ENCODE results near the gene MALAT1.
"Not testable (repeated sequence)": the region's sequence is repeated elsewhere in the genome, so short reads cannot be mapped to it uniquely, and the experiment has no call there.

Gene MALAT1

GRCh38 chr11:65522718-65523630 is 24.1 kb downstream of the MALAT1 start:
- peaks cover 20 to 25% of the 10 kb centered on the region in 2 donors for H3K4me1 ChIP-seq (ENCODE audit: control insufficient read depth in 1 of 2, insufficient read depth in 2 of 2, low read length in 2 of 2)
- not testable (repeated sequence) for H3K9me3 ChIP-seq (ENCODE audit: control insufficient read depth in 1 of 2, low read length in 2 of 2); H3K27me3 ChIP-seq (ENCODE audit: control insufficient read depth in 1 of 2, insufficient read depth in 2 of 2, low read length in 2 of 2); H3K27ac ChIP-seq (ENCODE audit: low read depth, low read length)
- H3K36me3 ChIP-seq (ENCODE audit: control insufficient read depth in 1 of 2, insufficient read depth in 2 of 2, low read length in 2 of 2), result peaks cover 0 to 13% of the 10 kb centered on the region in 2 donors
- H3K4me3 ChIP-seq (ENCODE audit: low read depth in 1 of 2, low read length in 2 of 2), result peak overlapping the region in 1 of 2 donors; percentile 10
- H3K9ac ChIP-seq (ENCODE audit: low read depth in 1 of 2, low read length in 2 of 2), result peak overlapping the region in 1 of 2 donors; percentile 1

GRCh38 chr11:65523631-65523968 is 24.8 kb downstream of the MALAT1 start:
- peak overlapping the region in 1 of 2 donors; percentile 50 for H3K9ac ChIP-seq (ENCODE audit: low read depth in 1 of 2, low read length in 2 of 2)
- H3K4me3 ChIP-seq (ENCODE audit: low read depth in 1 of 2, low read length in 2 of 2), result peak overlapping the region in 1 of 2 donors; percentile 15

GRCh38 chr11:65524014-65524740 is 25.3 kb downstream of the MALAT1 start:
- Histone ChIP-seq H3K4me3 (ENCODE audit: low read depth in 1 of 2, low read length in 2 of 2) (peak overlapping the region; percentile 23 to 65), H3K27ac (ENCODE audit: low read depth, low read length) (no peak overlapping the region), H3K9ac (ENCODE audit: low read depth in 1 of 2, low read length in 2 of 2) (peak overlapping the region; percentile 50 to 70), H3K36me3 (ENCODE audit: control insufficient read depth in 1 of 2, insufficient read depth in 2 of 2, low read length in 2 of 2) (peaks cover 0 to 14% of the 10 kb centered on the region in 2 donors), H3K4me1 (ENCODE audit: control insufficient read depth in 1 of 2, insufficient read depth in 2 of 2, low read length in 2 of 2) (peaks cover 20 to 25% of the 10 kb centered on the region in 2 donors), H3K27me3 (ENCODE audit: control insufficient read depth in 1 of 2, insufficient read depth in 2 of 2, low read length in 2 of 2) (no peaks in the 10 kb centered on the region), H3K9me3 (ENCODE audit: control insufficient read depth in 1 of 2, low read length in 2 of 2) (no peaks in the 10 kb centered on the region)

More at GRCh38 chr11:65523631-65523968, 24.8 kb downstream of the MALAT1 start:
- H3K4me1 ChIP-seq (ENCODE audit: control insufficient read depth in 1 of 2, insufficient read depth in 2 of 2, low read length in 2 of 2), result peaks cover 20 to 25% of the 10 kb centered on the region in 2 donors
- H3K9me3 ChIP-seq (ENCODE audit: control insufficient read depth in 1 of 2, low read length in 2 of 2); H3K27ac ChIP-seq (ENCODE audit: low read depth, low read length); H3K27me3 ChIP-seq (ENCODE audit: control insufficient read depth in 1 of 2, insufficient read depth in 2 of 2, low read length in 2 of 2): not testable (repeated sequence)
- peaks cover 0 to 14% of the 10 kb centered on the region in 2 donors for H3K36me3 ChIP-seq (ENCODE audit: control insufficient read depth in 1 of 2, insufficient read depth in 2 of 2, low read length in 2 of 2)

- H3K4me1 ChIP-seq (ENCODE audit: control insufficient read depth in 1 of 2, insufficient read depth in 2 of 2, low read length in 2 of 2), result peaks cover 20 to 25% of the 10 kb centered on the region in 2 donors
These were observed 26.1 kb downstream of the MALAT1 start, which contains the start of gene SCYL1 for GRCh38 chr11:65524741-65525545. TSS of gene SCYL1 (plus strand) at chr11:65525083. CDS start at chr11:65525154, 71 bp downstream.

GRCh38 chr11:65525546-65526480 is 27.0 kb downstream of the MALAT1 start:
- H3K4me1 ChIP-seq (ENCODE audit: control insufficient read depth in 1 of 2, insufficient read depth in 2 of 2, low read length in 2 of 2), result peaks cover 20 to 25% of the 10 kb centered on the region in 2 donors
- H3K27ac ChIP-seq (ENCODE audit: low read depth, low read length), result peak overlapping the region; percentile 20
- H3K4me3 ChIP-seq (ENCODE audit: low read depth in 1 of 2, low read length in 2 of 2), result peak overlapping the region; percentile 91 to 93
- peaks cover 5 to 28% of the 10 kb centered on the region in 2 donors for H3K36me3 ChIP-seq (ENCODE audit: control insufficient read depth in 1 of 2, insufficient read depth in 2 of 2, low read length in 2 of 2)
- no peaks in the 10 kb centered on the region for H3K9me3 ChIP-seq (ENCODE audit: control insufficient read depth in 1 of 2, low read length in 2 of 2)
- no peaks in the 10 kb centered on the region for H3K27me3 ChIP-seq (ENCODE audit: control insufficient read depth in 1 of 2, insufficient read depth in 2 of 2, low read length in 2 of 2)
- H3K9ac ChIP-seq (ENCODE audit: low read depth in 1 of 2, low read length in 2 of 2), result peak overlapping the region; percentile 82 to 85

More at GRCh38 chr11:65524741-65525545, 26.1 kb downstream of the MALAT1 start, which contains the start of gene SCYL1:
- no peaks in the 10 kb centered on the region for H3K27me3 ChIP-seq (ENCODE audit: control insufficient read depth in 1 of 2, insufficient read depth in 2 of 2, low read length in 2 of 2)
- H3K9ac ChIP-seq (ENCODE audit: low read depth in 1 of 2, low read length in 2 of 2), result peak within 1 kb of the TSS; percentile 82 to 85
- H3K9me3 ChIP-seq (ENCODE audit: control insufficient read depth in 1 of 2, low read length in 2 of 2), result no peaks in the 10 kb centered on the region
- peak within 1 kb of the TSS; percentile 91 to 93 for H3K4me3 ChIP-seq (ENCODE audit: low read depth in 1 of 2, low read length in 2 of 2)
- H3K27ac ChIP-seq (ENCODE audit: low read depth, low read length), result peak within 1 kb of the TSS; percentile 80
- peaks cover 0 to 19% of the 10 kb centered on the region in 2 donors for H3K36me3 ChIP-seq (ENCODE audit: control insufficient read depth in 1 of 2, insufficient read depth in 2 of 2, low read length in 2 of 2)

GRCh38 chr11:65526744-65527143 is 27.9 kb downstream of the MALAT1 start:
- no peaks in the 10 kb centered on the region for H3K27me3 ChIP-seq (ENCODE audit: control insufficient read depth in 1 of 2, insufficient read depth in 2 of 2, low read length in 2 of 2)
- H3K4me1 ChIP-seq (ENCODE audit: control insufficient read depth in 1 of 2, insufficient read depth in 2 of 2, low read length in 2 of 2), result peaks cover 20 to 25% of the 10 kb centered on the region in 2 donors
- H3K9ac ChIP-seq (ENCODE audit: low read depth in 1 of 2, low read length in 2 of 2), result peak overlapping the region in 1 of 2 donors; percentile 85
- no peaks in the 10 kb centered on the region for H3K9me3 ChIP-seq (ENCODE audit: control insufficient read depth in 1 of 2, low read length in 2 of 2)
- no peak overlapping the region for H3K4me3 ChIP-seq (ENCODE audit: low read depth in 1 of 2, low read length in 2 of 2)
- peaks cover 14 to 37% of the 10 kb centered on the region in 2 donors for H3K36me3 ChIP-seq (ENCODE audit: control insufficient read depth in 1 of 2, insufficient read depth in 2 of 2, low read length in 2 of 2)
- no peak overlapping the region for H3K27ac ChIP-seq (ENCODE audit: low read depth, low read length)

- Histone ChIP-seq H3K4me1 (ENCODE audit: control insufficient read depth in 1 of 2, insufficient read depth in 2 of 2, low read length in 2 of 2) (peaks cover 17 to 24% of the 10 kb centered on the region in 2 donors), H3K4me3 (ENCODE audit: low read depth in 1 of 2, low read length in 2 of 2) (no peak overlapping the region), H3K9me3 (ENCODE audit: control insufficient read depth in 1 of 2, low read length in 2 of 2) (no peaks in the 10 kb centered on the region), H3K27ac (ENCODE audit: low read depth, low read length) (no peak overlapping the region), H3K36me3 (ENCODE audit: control insufficient read depth in 1 of 2, insufficient read depth in 2 of 2, low read length in 2 of 2) (peaks cover 25 to 52% of the 10 kb centered on the region in 2 donors), H3K9ac (ENCODE audit: low read depth in 1 of 2, low read length in 2 of 2) (no peak overlapping the region), H3K27me3 (ENCODE audit: control insufficient read depth in 1 of 2, insufficient read depth in 2 of 2, low read length in 2 of 2) (no peaks in the 10 kb centered on the region)
These were observed 30.0 kb downstream of the MALAT1 start for GRCh38 chr11:65528819-65529350.

GRCh38 chr11:65529475-65530156 is 30.8 kb downstream of the MALAT1 start:
- peaks cover 25 to 52% of the 10 kb centered on the region in 2 donors for H3K36me3 ChIP-seq (ENCODE audit: control insufficient read depth in 1 of 2, insufficient read depth in 2 of 2, low read length in 2 of 2)
- no peak overlapping the region for H3K4me3 ChIP-seq (ENCODE audit: low read depth in 1 of 2, low read length in 2 of 2)
- H3K27ac ChIP-seq (ENCODE audit: low read depth, low read length), result no peak overlapping the region
- peaks cover 10 to 17% of the 10 kb centered on the region in 2 donors for H3K4me1 ChIP-seq (ENCODE audit: control insufficient read depth in 1 of 2, insufficient read depth in 2 of 2, low read length in 2 of 2)
- H3K27me3 ChIP-seq (ENCODE audit: control insufficient read depth in 1 of 2, insufficient read depth in 2 of 2, low read length in 2 of 2), result no peaks in the 10 kb centered on the region
- H3K9me3 ChIP-seq (ENCODE audit: control insufficient read depth in 1 of 2, low read length in 2 of 2), result no peaks in the 10 kb centered on the region
- no peak overlapping the region for H3K9ac ChIP-seq (ENCODE audit: low read depth in 1 of 2, low read length in 2 of 2)
